AG04450 (cell line): ENCODE measurements around the gene VAMP1. TPM values are rescaled to one million over a fixed set of nuclear protein-coding genes. Genes with fewer than 3 reads are reported as not detected.

Source experiments
- CTCF ChIA-PET: fragments of 300-600, 350-600 bp; formaldehyde crosslinking; extraction: SDS; loops from one replicate; lab custom pipeline; 2022; ENCODE audit warnings: antibody characterized with exemption, inconsistent platforms; lab: Charles Lee
- POLR2A ChIA-PET: fragments of 350-600 bp; formaldehyde crosslinking; extraction: SDS; loops from one replicate; lab custom pipeline; 2021; ENCODE audit warnings: antibody characterized with exemption, inconsistent platforms; lab: Yijun Ruan, JAX
- DNase-seq: peaks from one replicate; pipeline ENCODE4 v3.0.0-alpha.2; 2011; ENCODE audit warnings: low read depth, low spot score
- H3K27ac ChIP-seq: one replicate; pipeline ENCODE4 v1.5.1; 2012; ENCODE audit warnings: low read depth, low read length, control low read depth
- H3K27me3 ChIP-seq: one replicate; pipeline ENCODE4 v1.6.0; 2012; ENCODE audit warnings: low read length; ENCODE audit not compliant: control insufficient read depth, insufficient read depth
- H3K4me3 ChIP-seq: 2 replicates; pipeline ENCODE4 v1.5.1; 2011; ENCODE audit warnings: mild to moderate bottlenecking, low read depth, low read length, control low read depth
- H3K9me3 ChIP-seq: 2 replicates; pipeline ENCODE4 v1.5.1; 2012; ENCODE audit warnings: low read length; ENCODE audit not compliant: control insufficient read depth, insufficient read depth
- polyA plus RNA-seq: library from polyadenylated mRNA; depleted of rRNA; stranded (reverse); fragments of >200 nt; gene quantifications from 2 replicates; pipeline ENCODE4 v1.2.3, GENCODE V29; 2011
- TF ChIP-seq, protein P1 (sequence below): IDR thresholded peaks from 2 replicates; pipeline ENCODE4 v1.5.1; 2011; ENCODE audit warnings: low read depth, low read length, control low read depth, inconsistent platforms

The VAMP1 gene
- polyA plus RNA-seq, 1 experiment, result 15.1 TPM

DNA sequence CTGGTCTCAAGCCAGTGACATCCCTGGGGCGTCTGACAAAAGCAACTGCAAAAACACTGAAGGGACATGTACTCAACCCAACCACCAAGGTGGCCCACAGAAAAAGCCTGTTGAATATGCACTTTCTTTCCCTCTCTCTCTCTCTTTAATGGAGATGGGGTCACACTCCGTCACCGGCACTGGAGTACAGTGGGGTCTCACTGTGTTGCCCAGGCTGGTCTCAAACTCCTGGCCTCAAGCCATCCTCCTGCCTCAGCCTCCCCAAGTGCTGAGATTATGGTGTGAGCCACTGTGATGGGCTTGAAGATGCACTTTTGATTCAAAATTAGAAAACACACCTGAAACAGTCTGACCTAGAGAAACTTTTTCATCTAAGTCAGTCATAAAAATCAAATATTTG is 32.9 kb downstream of the VAMP1 start:
- DNase-seq, result no peak
- Histone ChIP-seq H3K27ac (no peak overlapping the region), H3K9me3 (no peaks in the 10 kb centered on the region), H3K27me3 (no peaks in the 10 kb centered on the region), H3K4me3 (no peak overlapping the region)
- POLR2A ChIA-PET, result interaction anchor here (2.3 kb wide), 1 partner anchor 33 kb away, joined by 7 read pairs; the partner anchor contains the start of gene VAMP1
- CTCF ChIA-PET, result no interaction called here
- TF ChIP-seq, protein P1, sequence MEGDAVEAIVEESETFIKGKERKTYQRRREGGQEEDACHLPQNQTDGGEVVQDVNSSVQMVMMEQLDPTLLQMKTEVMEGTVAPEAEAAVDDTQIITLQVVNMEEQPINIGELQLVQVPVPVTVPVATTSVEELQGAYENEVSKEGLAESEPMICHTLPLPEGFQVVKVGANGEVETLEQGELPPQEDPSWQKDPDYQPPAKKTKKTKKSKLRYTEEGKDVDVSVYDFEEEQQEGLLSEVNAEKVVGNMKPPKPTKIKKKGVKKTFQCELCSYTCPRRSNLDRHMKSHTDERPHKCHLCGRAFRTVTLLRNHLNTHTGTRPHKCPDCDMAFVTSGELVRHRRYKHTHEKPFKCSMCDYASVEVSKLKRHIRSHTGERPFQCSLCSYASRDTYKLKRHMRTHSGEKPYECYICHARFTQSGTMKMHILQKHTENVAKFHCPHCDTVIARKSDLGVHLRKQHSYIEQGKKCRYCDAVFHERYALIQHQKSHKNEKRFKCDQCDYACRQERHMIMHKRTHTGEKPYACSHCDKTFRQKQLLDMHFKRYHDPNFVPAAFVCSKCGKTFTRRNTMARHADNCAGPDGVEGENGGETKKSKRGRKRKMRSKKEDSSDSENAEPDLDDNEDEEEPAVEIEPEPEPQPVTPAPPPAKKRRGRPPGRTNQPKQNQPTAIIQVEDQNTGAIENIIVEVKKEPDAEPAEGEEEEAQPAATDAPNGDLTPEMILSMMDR, result no peak

DNA sequence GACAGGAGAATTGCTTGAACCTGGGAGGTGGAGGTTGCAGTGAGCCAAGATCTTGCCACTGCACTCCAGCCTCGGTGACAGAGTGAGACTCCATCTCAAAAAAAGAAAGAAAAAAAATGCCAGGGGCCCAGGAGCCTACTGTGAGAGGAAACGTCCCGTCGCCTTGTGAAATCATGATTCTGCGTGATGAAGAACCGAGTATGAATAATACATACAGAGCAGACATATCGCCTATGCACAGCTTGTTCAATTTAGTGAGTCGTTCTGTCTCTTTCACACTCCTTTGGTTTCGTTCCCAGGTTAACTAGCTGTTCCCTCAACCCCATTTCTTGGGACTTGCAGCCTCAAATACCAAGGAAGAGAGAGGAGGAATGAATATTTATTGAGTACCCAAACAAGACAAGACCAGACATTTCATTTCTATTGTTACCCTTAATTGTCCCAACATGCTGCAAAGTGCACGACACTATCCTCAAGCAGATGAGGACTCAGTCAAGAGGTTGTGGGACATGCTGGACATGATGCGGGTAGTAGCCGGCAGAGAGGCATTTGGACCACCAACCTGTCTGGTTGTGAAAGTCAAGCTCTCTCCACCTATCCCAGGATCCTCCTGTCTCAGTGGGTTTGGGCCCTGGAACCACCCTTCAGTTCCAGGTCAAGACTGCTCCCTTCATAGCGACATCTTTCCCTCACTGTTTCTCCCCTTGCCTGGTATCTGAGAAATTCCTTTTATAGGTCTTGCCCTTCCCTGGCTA is 34.3 kb downstream of the VAMP1 start:
- CTCF ChIA-PET, result interaction anchor here (1.5 kb wide), 1 partner anchor 29 kb away, joined by 7 read pairs; no protein-coding TSS in a partner anchor
- no peak for DNase-seq
- TF ChIP-seq, protein P1, result no peak
- POLR2A ChIA-PET, result interaction anchor here (1.0 kb wide), 1 partner anchor 113 kb away, joined by 3 read pairs; no protein-coding TSS in a partner anchor
- Histone ChIP-seq H3K27me3 (no peaks in the 10 kb centered on the region), H3K4me3 (no peak overlapping the region), H3K9me3 (no peaks in the 10 kb centered on the region), H3K27ac (no peak overlapping the region)

- CTCF ChIA-PET, result interaction anchor here (2.6 kb wide), 1 partner anchor 31 kb away, joined by 17 read pairs; no protein-coding TSS in a partner anchor
Observed at GRCh38 chr12:6434205-6435140, 36.0 kb downstream of the VAMP1 start.

GRCh38 chr12:6432991-6433390 is 37.5 kb downstream of the VAMP1 start:
- Histone ChIP-seq H3K9me3 (no peaks in the 10 kb centered on the region; the same call in 1 of the 2 replicates), H3K27me3 (no peaks in the 10 kb centered on the region), H3K27ac (no peak overlapping the region), H3K4me3 (no peak overlapping the region)
- ChIA-PET POLR2A (no interaction called here), CTCF (interaction anchor here (2.6 kb wide), 1 partner anchor 33 kb away, joined by 17 read pairs; no protein-coding TSS in a partner anchor)
- TF ChIP-seq, protein P1, result no peak
- no peak for DNase-seq

More at GRCh38 chr12:6434205-6435140, 36.0 kb downstream of the VAMP1 start:
- no peak for DNase-seq
- Histone ChIP-seq H3K27me3 (no peaks in the 10 kb centered on the region), H3K9me3 (no peaks in the 10 kb centered on the region), H3K27ac (peak overlapping the region; percentile 25), H3K4me3 (no peak overlapping the region)
- TF ChIP-seq, protein P1, result no peak
- POLR2A ChIA-PET, result interaction anchor here (0.5 to 2.1 kb wide), 4 partner anchors 8 to 35 kb away, joined by 3 to 6 read pairs (median 3); no protein-coding TSS in a partner anchor
